Glutamatergic neuron (in vitro differentiated cells): ENCODE results near the gene DSCAML1. TPM values are rescaled to one million over a fixed set of nuclear protein-coding genes. Genes with fewer than 3 reads are reported as not detected.

Experiments
- DNase-seq: peaks from one replicate; pipeline ENCODE4 v3.0.0; 2022
- H3K27ac Mint-ChIP-seq: one replicate; pipeline ENCODE4 v1.8.0; 2020; ENCODE audit warnings: mild to moderate bottlenecking, mixed read lengths, inconsistent platforms; ENCODE audit not compliant: unreplicated experiment
- H3K27me3 Mint-ChIP-seq: one replicate; pipeline ENCODE4 v1.8.0; 2020; ENCODE audit warnings: mild to moderate bottlenecking, moderate library complexity, mixed read lengths, inconsistent platforms; ENCODE audit not compliant: unreplicated experiment
- H3K36me3 Mint-ChIP-seq: one replicate; pipeline ENCODE4 v1.8.0; 2020; ENCODE audit warnings: mild to moderate bottlenecking, mixed read lengths, inconsistent platforms; ENCODE audit not compliant: unreplicated experiment
- H3K4me1 Mint-ChIP-seq: one replicate; pipeline ENCODE4 v1.8.0; 2020; ENCODE audit warnings: mild to moderate bottlenecking, low read depth, mixed read lengths, inconsistent platforms; ENCODE audit not compliant: unreplicated experiment
- H3K4me3 Mint-ChIP-seq: one replicate; pipeline ENCODE4 v1.8.0; 2020; ENCODE audit warnings: mild to moderate bottlenecking, mixed read lengths, inconsistent platforms; ENCODE audit not compliant: unreplicated experiment
- H3K9me3 Mint-ChIP-seq: one replicate; pipeline ENCODE4 v1.8.0; 2020; ENCODE audit warnings: mild to moderate bottlenecking, moderate library complexity, mixed read lengths, inconsistent platforms; ENCODE audit not compliant: unreplicated experiment
- CTCF ChIP-seq: fragments of 200-600 bp; sonication (generic); IDR thresholded peaks from one replicate; pipeline ENCODE4 v1.5.0; 2021; ENCODE audit not compliant: partially characterized antibody, unreplicated experiment
- total RNA-seq: library from RNA; stranded (reverse); fragmentation: NEBNext Ultra II Directional; extraction: Animal tissue kit (Norgen Biotek cat#: 25700); gene quantifications from one replicate; pipeline ENCODE4 v1.2.1, GENCODE V29; 2021; ENCODE audit not compliant: unreplicated experiment

DSCAML1 gene
- total RNA-seq, 1 donor from 2014 or later: 0.07 TPM

- Mint-ChIP-seq H3K9me3 (peaks cover 3% of the 10 kb centered on the region), H3K27me3 (peaks cover 3% of the 10 kb centered on the region), H3K36me3 (no peaks in the 10 kb centered on the region), H3K27ac (no peak overlapping the region), H3K4me3 (no peak overlapping the region), H3K4me1 (peaks cover 4% of the 10 kb centered on the region)
- TF ChIP-seq CTCF: no peak
- no peak for DNase-seq
Measured at GRCh38 chr11:117417342-117417741, 379.7 kb downstream of the DSCAML1 start.

DNA sequence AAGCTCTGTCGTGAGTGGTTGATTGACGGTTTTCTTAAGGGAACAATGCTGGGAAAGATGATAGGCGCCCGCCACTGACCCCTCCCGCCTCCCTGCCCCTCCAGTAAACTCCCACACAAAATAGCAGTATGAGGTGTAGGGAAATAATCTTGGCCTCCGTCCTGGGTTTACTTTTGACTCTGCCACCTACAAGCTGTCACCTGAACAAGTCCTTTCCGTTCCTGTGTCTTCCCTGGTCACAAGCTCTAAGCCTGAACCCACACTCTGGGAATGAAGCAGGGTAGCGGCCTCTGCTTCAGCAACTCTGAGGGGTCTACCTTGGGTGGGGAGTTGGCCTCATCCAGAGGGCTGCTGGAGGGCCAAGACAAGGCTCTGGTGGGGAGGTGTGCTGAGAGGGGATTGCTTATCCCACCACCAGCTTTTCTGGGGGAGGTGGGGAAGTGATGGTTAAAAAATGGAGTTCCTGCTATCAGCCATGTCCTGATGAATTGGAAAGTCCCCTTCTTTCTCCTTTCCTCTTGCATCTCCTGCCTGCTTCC lies 381.6 kb downstream of the DSCAML1 start:
- TF ChIP-seq CTCF: no peak
- H3K27ac Mint-ChIP-seq: no peak overlapping the region

GRCh38 chr11:117414724-117415123 lies 382.3 kb downstream of the DSCAML1 start:
- Mint-ChIP-seq H3K36me3 (no peaks in the 10 kb centered on the region), H3K4me1 (peaks cover 5% of the 10 kb centered on the region), H3K4me3 (no peak overlapping the region), H3K9me3 (peaks cover 3% of the 10 kb centered on the region), H3K27ac (no peak overlapping the region), H3K27me3 (peaks cover 3% of the 10 kb centered on the region)
- DNase-seq: no peak
- TF ChIP-seq CTCF: no peak

More for the DNA sequence above, 381.6 kb downstream of the DSCAML1 start:
- Mint-ChIP-seq H3K27me3 (peaks cover 3% of the 10 kb centered on the region), H3K36me3 (no peaks in the 10 kb centered on the region), H3K9me3 (peaks cover 3% of the 10 kb centered on the region), H3K4me1 (peaks cover 5% of the 10 kb centered on the region), H3K4me3 (no peak overlapping the region)
- no peak for DNase-seq

DNA sequence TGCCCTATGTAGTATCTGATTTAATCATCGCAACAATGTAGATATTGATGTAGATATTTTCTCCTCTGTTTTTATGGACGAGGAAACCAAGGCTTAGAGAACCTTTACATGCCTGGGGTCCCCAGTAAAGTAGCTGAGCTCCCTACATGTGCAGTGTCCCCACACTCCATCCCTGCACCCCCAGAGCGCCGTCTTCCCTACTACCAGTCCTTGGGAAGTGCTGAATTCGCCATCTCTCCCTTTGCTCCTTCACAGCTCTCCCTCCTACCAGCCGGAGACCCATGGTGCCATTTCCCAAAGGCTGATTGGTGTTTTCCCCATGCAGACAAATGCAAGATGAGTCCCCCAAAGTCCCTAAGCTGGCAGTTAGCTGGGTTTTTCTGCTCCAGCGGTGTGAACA lies 383.4 kb downstream of the DSCAML1 start:
- Mint-ChIP-seq H3K4me3 (no peak overlapping the region), H3K4me1 (peaks cover 5% of the 10 kb centered on the region), H3K27me3 (peaks cover 5% of the 10 kb centered on the region), H3K9me3 (peaks cover 3% of the 10 kb centered on the region), H3K36me3 (peaks cover 3% of the 10 kb centered on the region), H3K27ac (no peak overlapping the region)
- no peak for TF ChIP-seq CTCF
- no peak for DNase-seq

DNA sequence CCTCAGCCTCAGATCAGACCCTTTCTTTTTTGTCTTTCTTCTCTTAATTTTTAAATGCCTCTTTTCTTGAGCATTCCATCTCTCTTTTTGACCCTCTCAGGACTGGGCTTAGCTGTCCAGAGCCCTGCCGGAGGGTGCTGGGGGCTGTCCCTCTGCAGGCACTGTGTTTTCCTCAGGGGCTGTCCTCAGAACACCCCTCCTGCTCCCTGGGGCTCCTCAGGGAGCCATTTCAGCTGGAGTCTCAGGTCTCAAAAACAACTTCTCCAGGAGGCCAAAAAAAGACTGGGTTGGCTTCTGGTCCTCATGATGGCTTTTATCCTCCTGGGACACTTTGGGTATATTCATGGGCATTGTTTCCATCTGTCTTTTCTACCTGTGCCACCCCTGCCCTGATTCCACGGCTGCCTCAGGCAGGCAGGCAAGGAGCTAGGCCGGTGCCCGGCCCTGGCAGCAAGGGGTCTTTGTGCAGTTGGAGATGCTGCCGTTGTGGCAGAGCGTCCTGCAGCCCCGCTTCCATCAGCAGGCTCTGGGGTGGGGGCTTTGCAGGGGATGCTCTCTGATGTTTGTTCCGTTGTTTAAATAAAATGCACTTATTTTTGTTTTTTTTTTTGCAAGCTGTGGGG lies 384.3 kb downstream of the DSCAML1 start:
- peaks cover 5% of the 10 kb centered on the region for H3K4me1 Mint-ChIP-seq
- H3K9me3 Mint-ChIP-seq: peaks cover 3% of the 10 kb centered on the region
- peaks cover 3% of the 10 kb centered on the region for H3K36me3 Mint-ChIP-seq
- DNase-seq: no peak
- no peak for TF ChIP-seq CTCF
- H3K4me3 Mint-ChIP-seq: no peak overlapping the region
- peaks cover 8% of the 10 kb centered on the region for H3K27me3 Mint-ChIP-seq
- H3K27ac Mint-ChIP-seq: no peak overlapping the region
